HG03439 (cell line): ENCODE data around the gene TEKT3.

ENCODE experiments used
- ATAC-seq: cut with Tn5 transposase; IDR thresholded peaks from one replicate; pipeline ENCODE4 v1.9.1; 2021; ENCODE audit warnings: mild to moderate bottlenecking, moderate library complexity; ENCODE audit not compliant: unreplicated experiment

Gene TEKT3

DNA sequence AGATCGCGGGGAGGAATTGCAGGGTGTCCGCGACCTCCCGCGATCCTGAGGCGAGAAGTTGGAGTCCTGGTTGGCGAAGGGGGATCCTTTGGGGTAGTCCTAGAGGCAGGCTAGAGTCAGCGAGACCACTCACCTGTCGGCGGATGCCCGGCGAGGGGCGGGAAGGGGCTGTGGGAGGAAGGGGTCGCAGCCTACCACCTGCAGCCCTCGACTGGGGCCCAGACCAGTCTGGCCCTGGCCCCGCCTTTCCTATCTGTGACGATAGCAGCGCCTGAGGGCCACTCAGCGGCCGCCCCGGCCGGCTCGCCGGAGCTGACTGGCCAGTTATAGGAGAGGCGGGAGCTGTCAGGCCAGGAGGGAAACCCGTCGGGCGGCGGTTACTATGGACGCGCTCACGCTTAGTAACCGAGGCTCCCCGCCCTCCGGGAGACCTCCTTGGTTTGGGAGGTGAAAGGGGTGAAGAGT, at the start of gene TEKT3:
TSS of gene TEKT3 (minus strand) at position 213 of the 465 bp plus-strand sequence. CDS start 10,012 bp downstream, outside the sequence.
- no peak for ATAC-seq

DNA sequence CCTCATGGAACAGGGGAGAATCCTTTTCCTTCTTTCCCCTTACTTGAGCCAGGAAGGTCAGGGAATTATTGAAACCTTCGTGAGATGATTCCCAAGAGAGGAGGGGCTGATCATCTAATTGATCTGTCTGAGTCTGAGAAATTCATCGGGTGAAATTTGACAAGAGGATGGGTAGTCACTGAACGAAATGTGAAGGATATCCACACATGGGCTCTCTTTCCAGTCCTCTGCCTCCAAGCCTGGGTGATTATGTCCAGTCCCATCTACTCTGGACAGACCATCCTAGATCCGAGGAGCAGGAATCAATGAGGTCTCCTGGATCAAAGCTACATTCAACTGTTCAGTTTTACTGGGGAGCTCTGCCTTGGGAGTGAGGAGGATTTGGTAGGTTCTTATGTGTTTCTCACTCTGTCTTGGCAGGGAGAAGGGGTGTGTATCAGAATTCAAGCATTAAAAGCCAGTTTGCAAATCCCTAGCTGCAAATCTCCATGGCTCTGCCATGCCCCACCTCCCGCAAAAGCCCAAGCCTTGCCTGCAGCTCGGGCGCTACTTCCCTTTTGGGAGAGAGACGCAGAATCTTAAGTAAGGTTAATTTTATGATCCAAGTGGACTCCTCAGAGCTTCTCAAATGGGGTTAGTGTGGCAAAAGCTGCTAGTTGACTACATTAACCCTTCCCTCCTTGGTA, 47.1 kb upstream of the TEKT3 start:
- ATAC-seq, result no peak

DNA sequence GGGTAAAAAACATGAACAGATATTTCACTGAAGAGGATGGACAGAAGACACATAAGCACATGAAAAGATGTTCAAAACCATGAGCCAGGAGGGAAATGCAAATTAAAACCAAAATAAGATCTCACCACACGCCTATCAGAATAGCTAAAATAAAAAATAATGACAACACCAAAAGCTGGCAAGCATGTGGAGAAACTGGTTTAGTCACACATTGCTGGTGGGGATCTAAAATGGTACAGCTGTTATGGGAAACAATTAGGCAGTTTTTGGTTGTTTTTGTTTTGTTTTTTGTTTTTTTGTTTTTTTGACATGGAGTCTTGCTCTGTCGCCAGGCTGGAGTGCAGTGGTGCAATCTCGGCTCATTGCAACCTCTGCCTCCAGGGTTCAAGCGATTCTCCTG, 44.7 kb upstream of the TEKT3 start:
- ATAC-seq, result no peak

DNA sequence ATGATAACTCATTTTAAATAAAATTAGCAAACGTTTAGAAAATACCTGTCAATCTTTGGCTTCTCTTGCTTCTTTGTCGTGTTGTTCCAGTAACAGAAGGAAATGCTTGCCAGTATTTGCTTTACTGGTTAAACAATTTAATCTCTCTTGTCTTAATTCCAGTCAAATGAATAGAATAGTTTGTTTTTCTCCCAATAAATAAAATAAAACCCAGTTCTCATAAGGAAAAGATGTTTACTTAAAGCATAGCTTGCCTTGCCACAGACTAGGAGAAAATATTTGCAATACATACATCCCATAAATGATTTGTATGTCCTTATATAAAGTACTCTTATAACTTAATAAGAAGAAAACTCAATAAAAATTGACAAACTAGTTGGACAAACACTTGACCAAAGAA, 43.9 kb upstream of the TEKT3 start:
- ATAC-seq, result no peak

DNA sequence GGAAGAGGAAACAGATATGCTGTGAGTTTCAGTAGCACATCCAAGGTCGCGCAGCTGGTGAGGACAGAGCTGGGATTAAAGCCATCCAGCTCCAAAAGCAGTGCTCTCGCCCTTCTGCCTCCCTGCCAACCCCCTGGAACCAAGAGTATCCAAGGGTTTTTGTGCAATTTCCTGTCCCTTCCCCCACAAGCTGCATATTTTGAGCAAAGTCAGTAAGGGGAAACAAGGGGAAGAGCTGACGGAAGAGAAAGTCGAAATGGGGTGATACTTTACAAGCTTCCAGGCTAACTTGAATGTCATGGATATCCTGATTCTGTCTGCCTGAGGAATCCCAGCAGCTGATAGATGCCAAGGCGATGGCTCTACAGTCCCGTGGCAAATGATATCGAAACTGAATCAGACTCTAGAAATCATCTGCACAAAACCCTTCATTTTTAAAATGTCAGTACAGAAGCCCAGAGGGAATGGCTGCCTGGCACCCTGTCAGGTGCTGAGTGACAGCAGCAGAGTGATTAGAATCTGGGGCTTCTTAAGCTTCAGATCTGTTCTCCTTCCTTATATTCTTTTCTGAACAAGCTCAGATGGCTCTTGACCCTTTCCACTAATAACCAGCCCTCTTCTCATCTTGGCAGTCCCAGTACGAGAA, 42.9 kb upstream of the TEKT3 start:
- ATAC-seq, result no peak

DNA sequence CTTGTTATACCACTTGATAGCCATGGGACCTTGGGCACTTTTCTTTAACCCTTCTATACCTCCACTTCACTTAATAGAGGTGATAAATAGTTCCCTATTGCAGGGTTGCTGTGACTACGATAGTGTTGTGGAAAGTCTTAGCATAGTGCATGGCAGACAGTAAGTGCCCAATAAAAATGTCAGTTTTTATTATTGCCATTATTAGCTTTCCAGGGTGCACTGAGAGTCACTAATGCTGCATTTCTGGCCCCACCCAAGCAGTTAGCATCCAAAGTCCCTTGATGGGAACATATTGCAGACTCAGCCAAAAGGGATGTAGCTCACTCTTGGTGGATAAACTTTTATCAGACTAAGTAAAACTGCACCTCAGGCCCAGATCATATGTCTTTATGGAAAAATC, 41.5 kb upstream of the TEKT3 start:
- no peak for ATAC-seq

DNA sequence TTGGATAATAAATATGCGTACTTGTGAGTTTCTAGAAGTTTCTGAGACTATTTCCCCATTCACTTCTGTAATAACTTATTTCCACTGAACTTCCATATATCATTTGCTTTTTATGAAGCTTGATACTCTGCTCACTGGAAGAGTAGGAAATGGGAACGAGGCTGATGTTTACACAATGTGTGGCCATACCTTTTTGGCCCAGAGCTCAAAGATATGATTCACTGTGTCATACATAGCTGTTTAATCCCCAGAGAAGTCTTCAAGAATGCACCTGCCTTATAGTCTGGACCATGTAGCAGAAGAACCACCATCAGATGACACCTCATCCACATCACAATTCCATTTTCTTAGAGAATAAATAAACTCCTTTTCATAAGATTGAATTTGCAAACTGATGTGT, 40.3 kb upstream of the TEKT3 start:
- ATAC-seq, result no peak

DNA sequence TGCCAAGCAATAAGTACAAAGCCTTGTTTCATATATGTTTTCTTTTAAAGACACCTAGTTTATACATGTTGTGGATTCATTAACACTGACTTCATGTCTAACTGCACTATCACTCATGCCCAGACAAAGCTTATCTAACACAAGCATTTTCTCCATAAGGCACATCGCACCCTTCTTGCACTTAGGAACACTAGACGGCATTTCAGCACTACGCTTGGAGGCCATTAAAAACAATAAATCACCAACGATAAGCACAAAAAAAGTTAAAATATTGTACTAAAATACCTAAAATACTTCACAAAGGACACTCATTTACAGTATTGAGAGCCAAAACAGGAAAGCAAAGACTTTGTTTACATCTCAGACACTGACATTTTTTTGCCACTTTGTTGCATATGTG, 39.0 kb upstream of the TEKT3 start:
- ATAC-seq, result no peak

DNA sequence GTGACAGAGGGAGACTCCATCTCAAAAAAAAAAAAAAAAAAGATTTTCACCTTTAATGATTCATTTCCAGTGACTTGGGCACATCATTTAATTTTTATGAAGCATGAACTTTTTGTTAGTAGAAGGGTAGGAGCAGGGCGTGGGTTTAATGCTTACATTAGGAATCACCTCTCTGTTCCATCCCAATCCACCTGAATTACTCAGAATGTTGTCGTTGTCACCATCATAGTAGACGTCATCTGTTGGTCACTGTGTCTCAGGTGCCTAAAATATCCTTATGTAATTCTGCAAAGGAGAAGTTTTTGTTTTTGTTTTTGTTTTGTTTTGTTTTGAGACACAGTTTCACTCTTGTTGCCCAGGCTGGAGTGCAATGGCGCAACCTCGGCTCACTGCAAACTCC, 38.3 kb upstream of the TEKT3 start:
- no peak for ATAC-seq

DNA sequence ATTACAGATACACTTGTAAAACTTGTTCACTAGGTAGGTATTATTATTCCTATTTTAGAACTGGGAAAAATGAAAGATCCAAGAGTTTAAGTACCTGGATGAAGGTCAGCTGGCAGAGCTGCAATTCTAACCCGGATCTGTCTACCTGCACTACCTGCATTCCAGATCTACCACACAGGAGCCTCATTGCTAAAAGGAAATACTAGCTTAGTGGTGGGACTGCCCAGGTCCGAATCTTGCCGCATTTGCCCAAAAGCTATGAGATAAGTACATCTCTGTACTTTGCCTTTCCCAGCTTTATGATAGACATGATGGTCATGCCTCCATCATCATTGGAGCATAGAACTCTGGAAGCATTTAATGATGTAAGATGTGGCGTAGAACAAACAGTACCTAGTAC, 36.8 kb upstream of the TEKT3 start:
- no peak for ATAC-seq

DNA sequence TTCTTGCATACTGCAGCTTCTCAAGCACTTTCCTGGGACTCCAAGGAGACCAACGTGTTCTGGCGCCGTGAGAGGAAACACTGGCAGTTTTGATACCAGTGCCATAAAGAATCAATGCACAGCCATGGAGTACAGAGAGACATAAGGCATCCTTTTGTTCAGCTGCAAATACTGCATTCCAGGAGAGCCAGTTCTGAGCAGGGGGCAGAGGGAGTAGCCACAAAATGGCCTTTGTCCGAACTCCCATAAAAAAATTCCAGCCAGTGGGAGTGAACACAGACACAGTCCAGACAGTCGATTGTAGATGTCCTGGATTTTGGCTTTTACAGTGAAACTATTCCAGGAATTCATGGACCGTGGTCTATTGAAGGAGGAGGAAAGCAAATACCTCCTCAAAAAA, 36.2 kb upstream of the TEKT3 start:
- no peak for ATAC-seq

DNA sequence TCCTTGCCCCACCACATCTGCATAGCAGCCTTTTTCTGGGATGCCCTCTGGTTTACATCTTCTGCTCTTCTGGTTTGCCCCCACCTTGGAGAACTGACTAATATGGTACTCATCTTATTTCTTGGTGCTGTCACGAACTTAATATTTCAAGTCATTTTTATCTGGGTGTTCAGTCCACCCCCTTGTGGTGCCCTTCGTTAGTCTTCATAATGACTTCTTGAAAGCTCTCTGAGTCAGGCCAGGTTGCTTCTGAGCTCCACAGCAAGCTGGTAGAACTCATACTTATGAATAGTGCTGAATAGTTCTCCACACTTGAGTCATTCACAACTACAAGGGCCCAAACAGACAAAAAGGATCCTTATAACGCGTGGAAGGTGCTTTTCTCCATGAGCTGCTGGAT, 35.8 kb upstream of the TEKT3 start:
- no peak for ATAC-seq

DNA sequence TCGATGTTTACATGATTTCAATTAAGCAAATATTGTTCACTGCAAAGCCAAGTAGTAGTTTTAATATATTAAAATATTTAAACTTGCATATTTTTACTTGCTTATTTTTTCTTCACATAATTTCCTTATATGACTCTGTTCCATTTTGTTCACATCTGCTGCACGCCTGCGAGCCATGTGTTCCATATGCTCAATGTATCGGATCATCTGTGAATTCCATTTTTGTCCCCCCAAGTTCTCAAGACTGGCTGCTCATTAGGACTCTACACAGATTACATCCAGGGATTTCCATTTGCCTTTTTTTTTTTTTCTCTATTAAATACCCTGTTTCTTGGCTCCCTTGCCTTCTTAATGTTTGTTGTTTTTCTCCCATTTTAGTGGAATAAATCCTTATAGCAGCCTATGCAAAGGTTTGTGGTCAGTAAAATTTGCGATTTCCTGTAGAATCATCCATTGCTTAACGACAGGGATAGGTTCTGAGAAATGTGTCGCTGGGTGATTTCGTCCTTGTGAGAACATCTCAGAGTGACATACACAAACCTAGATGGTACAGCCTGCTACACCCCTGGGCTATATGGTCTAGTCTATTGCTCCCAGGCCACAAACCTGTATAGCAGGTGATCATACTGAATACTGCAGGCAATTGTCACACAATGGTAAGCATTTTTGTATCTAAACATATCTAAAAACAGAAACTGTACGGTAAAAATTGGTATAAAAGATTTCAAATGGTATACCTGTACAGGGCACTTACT, 30.2 kb upstream of the TEKT3 start:
- no peak for ATAC-seq

DNA sequence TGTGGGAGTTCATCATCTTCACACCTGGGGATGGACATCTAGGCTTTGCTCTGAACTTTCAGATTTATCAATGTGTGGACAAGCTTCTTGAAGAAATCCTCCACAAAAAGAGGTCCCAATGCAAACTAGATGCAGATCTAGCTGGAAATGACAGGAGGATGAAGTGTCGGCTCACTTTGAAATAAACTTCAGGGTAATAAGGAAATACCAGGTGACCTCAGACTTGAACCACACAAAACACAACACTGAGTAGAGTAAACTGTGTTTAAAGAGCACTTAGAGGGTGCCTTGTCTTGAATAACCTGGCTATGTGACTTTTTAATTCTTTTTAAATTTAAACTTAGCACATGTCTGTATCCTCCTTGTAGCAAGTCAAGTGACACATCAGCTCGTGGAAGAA, 27.2 kb upstream of the TEKT3 start:
- ATAC-seq, result no peak

DNA sequence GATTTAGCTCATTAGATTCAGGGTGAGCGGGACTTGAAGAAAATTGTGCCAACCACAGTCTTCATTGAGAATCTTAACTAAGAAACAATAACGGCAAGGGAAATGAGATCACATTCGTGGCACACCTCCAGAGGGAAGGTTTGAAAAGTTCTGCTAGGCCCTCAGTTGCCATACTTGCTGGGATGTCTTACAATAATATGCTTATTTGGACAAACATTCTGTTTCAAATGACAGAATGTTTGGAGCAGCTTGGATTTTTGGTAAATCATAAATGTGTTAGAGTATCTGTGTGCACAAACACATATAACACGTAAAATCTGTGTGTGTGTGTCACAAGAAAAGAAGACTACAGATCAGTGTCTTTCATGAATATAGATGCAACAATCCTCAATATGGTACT, 24.6 kb upstream of the TEKT3 start:
- no peak for ATAC-seq

DNA sequence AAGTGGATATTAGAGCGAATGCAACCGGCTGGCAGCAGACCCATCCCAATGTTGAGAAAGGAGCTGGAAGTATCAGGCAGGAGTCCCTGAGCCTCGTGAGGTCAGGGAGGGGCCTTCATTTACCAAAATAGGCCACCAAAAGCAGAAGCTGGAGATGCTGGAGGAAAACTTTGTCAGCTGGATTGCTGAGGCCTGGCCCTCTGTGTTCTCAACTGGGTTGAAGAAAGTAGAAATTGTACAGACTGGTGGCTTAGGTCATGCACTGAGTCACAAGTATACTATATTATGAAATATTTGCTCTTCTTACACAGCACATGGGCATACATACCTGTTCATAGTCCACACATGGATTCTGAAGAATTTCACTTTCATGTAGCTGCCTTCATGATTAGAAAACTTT, 23.2 kb upstream of the TEKT3 start:
- no peak for ATAC-seq

DNA sequence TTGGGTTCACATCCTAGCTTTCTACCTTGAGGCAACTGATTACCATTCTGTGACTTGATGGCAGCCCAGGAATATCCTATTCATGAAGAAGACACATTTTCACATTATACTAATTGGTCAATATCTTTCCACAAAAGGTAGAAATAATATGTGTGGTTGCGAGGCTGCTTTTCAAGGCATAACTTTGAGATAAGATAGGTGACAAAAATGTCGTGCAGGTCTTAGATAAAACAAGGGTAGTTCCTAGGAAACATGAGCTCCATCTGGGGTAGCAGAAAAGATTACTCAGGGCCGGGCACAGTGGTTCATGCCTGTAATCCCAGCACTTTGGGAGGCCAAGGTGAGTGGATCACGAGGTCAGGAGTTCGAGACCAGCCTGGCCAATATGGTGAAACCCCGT, 22.3 kb upstream of the TEKT3 start:
- ATAC-seq, result no peak

DNA sequence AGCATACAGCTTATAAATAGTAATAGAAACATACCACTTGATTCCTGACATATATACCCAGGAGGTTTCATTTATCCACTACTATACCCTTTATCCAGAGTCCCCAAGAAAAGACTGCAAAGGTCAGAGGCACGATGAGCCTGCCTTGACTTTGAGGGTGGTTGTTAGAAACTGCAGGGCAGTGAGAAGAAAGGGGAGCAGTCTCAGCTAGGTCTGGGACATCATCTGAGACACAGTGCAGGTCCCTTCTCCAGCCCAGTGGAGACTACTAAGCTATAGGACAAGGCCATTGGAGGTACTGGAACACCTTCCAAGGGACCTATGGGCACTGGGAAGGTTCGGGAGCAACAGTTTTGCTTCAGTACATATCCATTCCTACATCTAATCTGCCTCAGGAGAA, 20.2 kb upstream of the TEKT3 start:
- no peak for ATAC-seq

DNA sequence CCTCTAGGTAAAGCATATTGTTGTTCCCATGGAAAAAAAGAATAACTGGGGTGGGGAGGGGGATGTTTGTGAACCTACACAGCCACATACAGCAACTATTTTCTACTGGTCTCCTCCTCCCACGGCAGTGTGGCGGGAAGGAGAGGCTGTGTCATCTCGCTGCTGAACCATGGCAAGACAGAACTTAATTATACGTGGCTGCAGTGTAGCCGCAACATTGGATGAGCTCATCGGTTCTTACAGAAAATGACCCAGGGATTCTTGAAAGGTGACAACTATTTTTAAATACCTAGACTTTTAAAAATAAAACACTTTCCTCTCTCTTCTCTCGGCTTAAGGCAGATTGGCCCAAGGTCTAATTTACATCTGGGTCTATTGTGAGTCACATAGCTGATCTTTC, 19.8 kb upstream of the TEKT3 start:
- ATAC-seq, result no peak

DNA sequence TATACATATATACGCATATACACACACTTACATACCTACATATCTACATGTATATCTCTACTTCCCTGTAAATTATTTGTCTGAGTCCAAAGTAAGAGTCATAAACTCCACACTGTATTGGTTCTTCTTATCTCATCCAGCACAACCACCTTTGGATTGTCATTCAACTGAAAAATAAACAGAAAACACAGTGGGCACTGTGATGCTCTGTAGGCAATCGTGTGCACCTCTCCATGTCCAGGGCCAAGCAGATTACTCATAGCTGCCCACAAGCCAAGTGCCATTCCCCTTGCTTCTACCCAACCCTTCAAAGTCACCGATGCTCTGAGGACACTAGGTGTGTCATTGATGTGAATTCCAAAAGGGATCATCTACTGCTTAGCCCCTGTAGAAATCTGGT, 12.9 kb upstream of the TEKT3 start:
- no peak for ATAC-seq

DNA sequence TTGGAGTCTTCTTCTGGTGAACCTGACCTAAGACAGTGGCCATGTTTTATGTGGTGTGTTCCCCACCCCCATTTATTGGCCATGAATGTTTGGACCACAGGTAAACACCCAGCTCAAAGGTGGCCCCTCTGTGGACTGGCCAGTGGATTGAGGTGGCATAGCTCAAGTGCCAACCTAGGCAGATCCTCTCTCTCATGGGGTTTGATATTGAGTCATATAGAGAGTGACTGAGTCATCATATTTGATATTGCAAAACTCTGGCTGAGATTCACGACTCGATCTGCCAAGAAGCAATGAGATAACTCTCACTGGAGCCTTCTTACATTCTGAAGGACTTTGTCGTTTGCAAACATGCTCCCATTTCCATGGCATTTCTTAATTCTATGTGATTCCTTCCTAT, 10.5 kb upstream of the TEKT3 start:
- no peak for ATAC-seq

DNA sequence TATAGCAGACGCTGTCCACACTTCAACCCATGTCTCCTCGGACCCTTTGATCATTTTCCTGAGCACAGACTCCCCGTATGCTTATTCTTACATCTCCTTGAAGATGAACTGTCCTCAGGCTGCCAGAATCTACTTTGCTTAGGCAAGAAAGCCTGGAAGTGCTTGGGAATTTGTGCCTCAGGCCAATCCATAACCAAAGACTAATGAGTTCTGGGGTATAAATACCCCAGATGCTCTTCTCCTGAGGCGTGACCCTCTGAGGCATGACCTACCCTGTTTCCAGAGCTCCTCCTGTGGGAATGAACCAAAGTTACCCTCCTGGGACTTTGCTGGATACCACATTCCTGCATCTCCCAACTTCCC, 10.1 kb upstream of the TEKT3 start:
- no peak for ATAC-seq
